Fibroblast of skin of right biceps (primary cell): Measurements from ENCODE around the gene GSTM5.
"Not testable (repeated sequence)": the region's sequence is repeated elsewhere in the genome, so short reads cannot be mapped to it uniquely, and the experiment has no call there.

ENCODE experiments used
- DNase-seq: peaks from one replicate; pipeline ENCODE4 v3.0.0-alpha.2; 2013

GSTM5 gene

GRCh38 chr1:109732390-109732881 is 20.4 kb downstream of the GSTM5 start:
- no peak for DNase-seq

DNA sequence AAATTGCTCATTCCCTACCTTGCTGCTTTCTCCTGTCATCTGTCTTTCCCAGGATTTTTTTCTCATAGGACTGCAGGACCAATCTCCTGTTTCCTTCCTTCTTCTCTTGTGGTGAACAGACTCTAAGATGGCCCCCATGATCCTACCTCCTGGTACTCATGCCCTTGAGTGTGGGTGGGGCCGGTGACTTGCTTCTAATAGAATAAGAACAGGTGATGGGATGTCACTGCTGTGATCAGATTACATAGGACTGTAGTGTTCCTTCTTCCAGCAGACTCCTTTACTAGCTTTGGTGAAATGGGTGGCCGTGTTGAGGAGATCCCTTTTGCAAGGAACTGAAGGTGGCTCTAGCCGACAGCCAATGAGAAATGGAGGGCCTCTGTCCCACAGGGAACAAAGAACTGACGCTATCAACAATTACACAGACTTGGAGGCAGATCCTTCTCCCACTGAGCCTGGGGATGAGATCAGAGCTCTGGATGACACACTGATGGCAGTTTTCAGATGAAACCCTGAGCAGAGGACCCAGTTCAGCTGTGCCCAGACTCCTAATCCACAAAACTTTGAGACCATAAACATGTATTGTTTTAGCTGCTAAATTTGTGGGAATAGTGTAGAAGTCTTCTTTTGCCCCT is 21.3 kb downstream of the GSTM5 start:
- DNase-seq: no peak

GRCh38 chr1:109739738-109740614 is 27.9 kb downstream of the GSTM5 start:
- peak; percentile 73 for DNase-seq

GRCh38 chr1:109740615-109741373 is 28.7 kb downstream of the GSTM5 start, which contains the start of gene GSTM3:
GSTM3 (minus strand) TSS chr1:109741038; CDS start chr1:109740287, 751 bp downstream.
- DNase-seq: no peak

DNA sequence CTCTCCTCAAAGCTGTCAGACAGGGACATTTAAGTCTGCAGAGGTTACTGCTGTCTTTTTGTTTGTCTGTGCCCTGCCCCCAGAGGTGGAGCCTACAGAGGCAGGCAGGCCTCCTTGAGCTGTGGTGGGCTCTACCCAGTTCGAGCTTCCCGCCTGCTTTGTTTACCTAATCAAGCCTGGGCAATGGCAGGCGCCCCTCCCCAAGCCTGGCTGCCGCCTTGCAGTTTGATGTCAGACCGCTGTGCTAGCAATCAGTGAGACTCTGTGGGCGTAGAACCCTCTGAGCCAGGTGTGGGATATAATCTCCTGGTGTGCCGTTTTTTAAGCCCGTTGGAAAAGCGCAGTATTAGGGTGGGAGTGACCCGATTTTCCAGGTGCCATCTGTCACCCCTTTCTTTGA is 36.3 kb downstream of the GSTM5 start:
- DNase-seq: not testable (repeated sequence)

- no peak for DNase-seq
These were observed 37.2 kb downstream of the GSTM5 start for GRCh38 chr1:109749221-109749620.

DNA sequence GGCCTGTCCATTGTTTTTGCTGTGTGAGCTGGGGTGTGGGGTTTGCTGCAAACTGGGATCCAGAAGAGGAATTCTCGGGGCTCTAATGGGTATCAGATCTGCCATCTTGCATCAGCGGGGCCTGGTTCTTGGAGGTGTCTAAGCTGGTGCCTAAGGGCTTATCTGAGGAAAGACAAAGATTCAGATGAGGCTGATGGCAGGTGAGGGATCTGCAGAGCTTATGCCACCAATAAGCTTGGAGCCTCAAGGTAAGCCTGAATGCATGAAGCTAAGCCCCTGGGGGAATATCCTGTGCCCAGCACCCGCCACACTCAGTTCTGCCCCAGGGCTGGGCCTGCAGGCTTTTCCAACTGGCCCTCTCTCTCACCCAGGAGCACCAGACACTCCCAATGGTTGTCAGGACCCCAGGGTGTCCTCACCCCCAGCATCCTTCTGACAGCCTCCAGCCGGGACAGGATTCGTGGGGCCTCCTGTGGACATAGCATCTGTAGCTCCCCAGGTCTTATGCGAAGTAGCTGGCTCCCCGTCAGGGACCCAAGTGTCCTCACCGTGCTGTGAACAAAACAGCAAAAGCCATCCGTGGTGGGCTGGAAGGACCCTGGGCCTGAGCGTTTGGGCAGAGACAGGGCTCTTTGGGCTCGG is 38.3 kb downstream of the GSTM5 start:
- no peak for DNase-seq

DNA sequence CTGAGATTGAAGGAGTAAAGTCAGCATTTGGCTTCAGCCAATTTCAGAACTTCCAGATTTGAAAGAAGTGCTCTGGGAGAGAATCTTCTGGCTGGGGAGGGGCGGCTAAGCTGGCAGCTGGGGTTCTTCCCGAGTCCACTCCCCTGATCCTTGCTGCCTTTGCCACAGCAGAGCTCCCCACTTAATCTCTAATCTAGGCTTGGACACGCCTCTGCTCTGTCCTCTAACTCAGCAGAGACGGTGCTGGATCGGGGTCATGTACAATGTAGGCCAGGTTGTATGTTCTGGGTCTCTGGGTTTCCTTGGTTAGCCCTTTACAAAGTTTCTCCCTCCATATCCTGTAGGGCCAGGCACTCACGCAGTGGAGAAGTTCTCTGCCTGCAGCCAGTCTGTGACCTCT is 38.9 kb downstream of the GSTM5 start:
- no peak for DNase-seq

- no peak for DNase-seq
These were observed 39.6 kb downstream of the GSTM5 start for GRCh38 chr1:109751531-109752260.

- no peak for DNase-seq
These were observed 42.7 kb downstream of the GSTM5 start for GRCh38 chr1:109754738-109755137.

- not testable (repeated sequence) for DNase-seq
These were observed 44.3 kb downstream of the GSTM5 start for GRCh38 chr1:109756325-109756724.

DNA sequence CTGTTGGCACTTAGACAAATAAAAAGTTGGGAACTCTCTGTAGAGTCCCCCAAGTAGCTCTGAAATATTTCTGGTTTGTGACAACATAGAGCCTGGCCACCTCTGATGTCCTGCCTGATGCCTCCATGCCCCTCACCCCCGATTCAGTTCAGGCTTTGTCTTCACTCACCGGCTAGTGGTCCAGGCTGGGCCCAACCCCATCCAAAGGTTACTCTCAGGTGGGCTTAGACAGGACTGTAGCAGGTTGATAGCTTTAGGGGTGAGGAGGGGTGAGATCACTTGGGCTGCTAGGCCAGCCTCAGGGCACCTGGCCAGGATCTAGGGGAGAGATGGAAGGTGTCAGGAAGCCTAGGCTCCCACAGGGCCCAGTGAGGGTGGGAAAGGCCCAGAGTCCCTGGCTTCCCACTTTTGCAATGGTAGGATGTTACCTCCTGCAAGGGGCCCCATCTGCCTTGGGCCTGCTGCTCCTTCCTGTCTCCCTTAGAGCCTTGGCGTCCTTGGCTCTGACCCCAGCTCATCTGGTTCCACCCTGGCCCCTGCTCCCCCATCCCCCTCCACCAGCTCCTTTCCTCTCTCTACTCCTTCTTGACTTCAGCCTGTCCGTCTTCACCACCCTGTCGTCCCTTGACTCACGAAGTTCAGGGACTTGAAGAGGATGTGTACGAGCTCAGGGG is 44.9 kb downstream of the GSTM5 start:
- DNase-seq: no peak

- no peak for DNase-seq
These were observed 46.1 kb downstream of the GSTM5 start for GRCh38 chr1:109757936-109758786.

GRCh38 chr1:109759513-109760334 is 47.7 kb downstream of the GSTM5 start:
- DNase-seq: no peak

DNA sequence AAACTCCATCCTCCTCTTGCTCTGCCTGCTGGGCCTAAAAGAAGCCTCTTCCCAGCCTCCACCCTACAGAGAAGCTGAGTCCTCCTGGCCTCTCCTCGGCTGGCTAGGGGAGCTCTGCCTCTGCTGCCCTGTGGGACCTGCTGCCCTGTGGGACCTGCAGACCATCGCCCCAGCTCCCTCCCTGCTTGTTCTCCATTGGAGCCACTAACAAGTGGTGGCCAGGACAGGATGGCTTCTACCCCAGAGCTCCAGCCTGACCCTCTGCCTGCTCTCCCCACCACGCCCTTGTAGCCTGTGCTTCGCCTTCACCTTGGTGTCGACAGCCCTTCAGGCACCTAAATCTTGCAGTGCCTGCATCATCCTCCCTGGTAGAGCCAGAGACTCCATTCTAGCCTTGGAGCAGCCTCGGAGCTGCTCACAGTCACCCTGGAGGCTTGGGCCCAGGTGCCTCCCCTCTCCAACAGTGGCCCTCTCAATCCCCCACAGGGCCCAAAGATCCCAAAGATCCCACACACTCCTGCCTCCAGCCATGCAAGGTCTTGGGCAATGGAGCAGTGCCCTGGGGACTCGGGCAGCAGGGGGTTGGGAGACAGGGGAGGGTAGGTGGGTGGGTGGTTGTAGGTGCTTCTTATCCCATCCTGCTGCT is 48.7 kb downstream of the GSTM5 start:
- no peak for DNase-seq

DNA sequence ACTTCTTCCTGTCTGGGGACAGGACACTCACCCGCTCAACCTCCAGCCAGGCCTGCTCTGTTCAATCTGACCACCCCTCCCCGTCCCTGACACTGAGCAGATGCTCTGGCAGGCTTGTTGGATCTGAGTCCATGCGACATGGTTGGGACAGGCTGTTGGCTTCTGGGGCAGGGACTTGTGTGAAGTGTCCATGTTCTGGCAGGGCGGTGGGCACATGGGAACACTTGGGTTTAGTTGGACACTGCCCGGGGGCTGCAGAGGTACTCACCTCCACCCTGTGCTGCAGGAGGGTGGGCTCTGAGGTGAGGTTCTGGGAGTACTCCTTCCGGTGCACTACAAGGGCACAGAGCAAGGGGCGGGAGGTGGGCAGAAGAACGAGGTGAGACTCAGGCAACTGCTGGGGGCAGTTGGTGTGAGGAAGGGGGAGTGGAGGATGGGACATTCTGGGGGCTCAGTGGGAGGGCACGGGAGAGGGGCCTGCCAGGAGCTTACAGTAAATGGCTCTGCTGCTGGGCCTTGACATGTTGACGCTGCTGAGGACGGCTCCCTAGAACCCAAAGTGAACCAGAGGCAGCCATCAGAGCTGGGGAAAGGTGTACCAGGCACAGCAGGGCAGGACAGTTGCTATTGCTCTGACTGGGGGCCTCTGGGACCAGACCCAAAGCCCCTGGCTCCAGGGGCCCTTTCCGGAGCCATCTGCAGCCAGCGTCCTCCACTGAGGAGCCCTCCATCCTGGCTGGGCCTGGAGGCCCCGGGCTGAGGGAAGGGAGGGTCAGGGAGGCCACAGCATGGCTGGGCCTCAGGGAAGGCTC is 49.4 kb downstream of the GSTM5 start:
- DNase-seq: no peak

DNA sequence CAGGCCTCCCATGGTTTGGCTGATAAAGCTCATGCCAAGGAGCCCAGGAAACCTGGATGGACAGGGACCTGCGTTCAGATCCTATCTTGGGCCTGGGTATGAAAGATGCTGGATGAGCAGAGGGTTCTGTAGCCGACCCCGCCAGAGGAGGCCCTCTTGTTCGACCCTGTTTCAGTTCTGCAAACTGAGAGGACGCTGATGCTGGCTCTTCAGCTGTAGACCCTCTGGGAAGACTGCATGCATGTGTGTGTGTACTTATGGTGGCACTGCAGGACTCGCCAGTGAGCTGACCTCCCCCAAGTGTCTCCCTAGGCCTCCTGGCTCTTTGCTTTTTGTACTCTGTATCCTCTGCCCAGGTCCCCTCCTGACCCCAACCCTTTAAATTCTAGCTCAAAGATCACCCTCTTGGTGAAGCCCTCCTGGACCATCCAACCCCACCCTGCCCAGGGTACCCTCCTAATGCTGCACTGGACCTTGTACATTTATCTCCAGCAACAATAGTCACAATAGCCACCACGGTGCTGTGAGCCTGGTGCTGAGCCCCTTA is 50.1 kb downstream of the GSTM5 start:
- DNase-seq: no peak
